ENCODE results near the gene MYO7B. TPM values are rescaled to one million over a fixed set of nuclear protein-coding genes. Genes with fewer than 3 reads are reported as not detected.
A peak's percentile ranks its signal among the peaks of the same experiment; 100 is the strongest.

The MYO7B gene
- total RNA-seq, 1 experiment from 2014 or later = 28.0 TPM

GRCh38 chr2:127644066-127645025, 108.9 kb downstream of the MYO7B start:
- CTCF ChIA-PET = no interaction called here
- peaks cover 26% of the 10 kb centered on the region for H3K4me1 ChIP-seq (ENCODE audit: insufficient read depth, low read length)
- no peaks in the 10 kb centered on the region for H4K20me1 ChIP-seq (ENCODE audit: low read length)
- no peak for DNase-seq
- H3K9ac ChIP-seq (ENCODE audit: low read length) = no peak overlapping the region
- ATAC-seq = no peak
- TF ChIP-seq EZH2 (IDR thresholded peaks at IDR 0.05; ENCODE audit: low read length, unreplicated experiment) = no peak
- peak; percentile 30; the same call in 1 of the 2 replicates for TF ChIP-seq CTCF (conservative IDR thresholded peaks at IDR 0.05; ENCODE audit: low read depth, low read length)
- TF ChIP-seq EZH2phosphoT487 (IDR thresholded peaks at IDR 0.05; ENCODE audit: borderline replicate concordance, low read length) = no peak
- POLR2A ChIA-PET (ENCODE audit: unreplicated experiment) = no interaction called here
- H3K36me3 ChIP-seq (ENCODE audit: low read depth, low read length) = no peaks in the 10 kb centered on the region
- H3K27ac ChIP-seq (ENCODE audit: low read length) = no peak overlapping the region
- H3K9me2 ChIP-seq (replicated peaks; ENCODE audit: low read length) = no peaks in the 10 kb centered on the region
- no peak overlapping the region for H3K4me2 ChIP-seq (ENCODE audit: low read length)
- no peak overlapping the region for H3K4me3 ChIP-seq (ENCODE audit: low read length)
- H3K27me3 ChIP-seq (ENCODE audit: low read length) = no peaks in the 10 kb centered on the region
- H3K9me3 ChIP-seq (ENCODE audit: low read length) = no peaks in the 10 kb centered on the region
- intact Hi-C loops (cut with micrococcal nuclease) = loop anchor here (10.0 kb wide), 1 partner anchor 450 kb away; no protein-coding TSS in a partner anchor
- H3F3A ChIP-seq (ENCODE audit: low read length, unreplicated experiment) = no peaks in the 10 kb centered on the region
- no TSS peak for BruUV-seq (replicated peaks)
- no peaks in the 10 kb centered on the region for H3K79me2 ChIP-seq (ENCODE audit: low read length)
- H2AFZ ChIP-seq (ENCODE audit: low read length) = no peak overlapping the region

GRCh38 chr2:127645026-127645394, 109.5 kb downstream of the MYO7B start:
- no peak for DNase-seq
- Histone ChIP-seq H3K4me3 (ENCODE audit: low read length) (no peak overlapping the region), H3K79me2 (ENCODE audit: low read length) (no peaks in the 10 kb centered on the region), H3K9me2 (replicated peaks; ENCODE audit: low read length) (no peaks in the 10 kb centered on the region), H4K20me1 (ENCODE audit: low read length) (no peaks in the 10 kb centered on the region), H3K27ac (ENCODE audit: low read length) (no peak overlapping the region), H3K4me1 (ENCODE audit: insufficient read depth, low read length) (peaks cover 30% of the 10 kb centered on the region), H3K9me3 (ENCODE audit: low read length) (no peaks in the 10 kb centered on the region), H3K9ac (ENCODE audit: low read length) (no peak overlapping the region), H3K36me3 (ENCODE audit: low read depth, low read length) (no peaks in the 10 kb centered on the region), H3K27me3 (ENCODE audit: low read length) (no peaks in the 10 kb centered on the region), H2AFZ (ENCODE audit: low read length) (no peak overlapping the region), H3K4me2 (ENCODE audit: low read length) (no peak overlapping the region), H3F3A (ENCODE audit: low read length, unreplicated experiment) (no peaks in the 10 kb centered on the region)
- intact Hi-C loops (cut with micrococcal nuclease) = loop anchor here (10.0 kb wide), 1 partner anchor 450 kb away; no protein-coding TSS in a partner anchor
- no peak for TF ChIP-seq EZH2phosphoT487 (IDR thresholded peaks at IDR 0.05; ENCODE audit: borderline replicate concordance, low read length)
- TF ChIP-seq EZH2 (IDR thresholded peaks at IDR 0.05; ENCODE audit: low read length, unreplicated experiment) = no peak
- TF ChIP-seq CTCF (conservative IDR thresholded peaks at IDR 0.05; ENCODE audit: low read depth, low read length) = no peak
- ChIA-PET POLR2A (ENCODE audit: unreplicated experiment) (no interaction called here), CTCF (no interaction called here)
- BruUV-seq (replicated peaks) = no TSS peak
- ATAC-seq = no peak
